ENCODE results near the gene GLI1.

DNA sequence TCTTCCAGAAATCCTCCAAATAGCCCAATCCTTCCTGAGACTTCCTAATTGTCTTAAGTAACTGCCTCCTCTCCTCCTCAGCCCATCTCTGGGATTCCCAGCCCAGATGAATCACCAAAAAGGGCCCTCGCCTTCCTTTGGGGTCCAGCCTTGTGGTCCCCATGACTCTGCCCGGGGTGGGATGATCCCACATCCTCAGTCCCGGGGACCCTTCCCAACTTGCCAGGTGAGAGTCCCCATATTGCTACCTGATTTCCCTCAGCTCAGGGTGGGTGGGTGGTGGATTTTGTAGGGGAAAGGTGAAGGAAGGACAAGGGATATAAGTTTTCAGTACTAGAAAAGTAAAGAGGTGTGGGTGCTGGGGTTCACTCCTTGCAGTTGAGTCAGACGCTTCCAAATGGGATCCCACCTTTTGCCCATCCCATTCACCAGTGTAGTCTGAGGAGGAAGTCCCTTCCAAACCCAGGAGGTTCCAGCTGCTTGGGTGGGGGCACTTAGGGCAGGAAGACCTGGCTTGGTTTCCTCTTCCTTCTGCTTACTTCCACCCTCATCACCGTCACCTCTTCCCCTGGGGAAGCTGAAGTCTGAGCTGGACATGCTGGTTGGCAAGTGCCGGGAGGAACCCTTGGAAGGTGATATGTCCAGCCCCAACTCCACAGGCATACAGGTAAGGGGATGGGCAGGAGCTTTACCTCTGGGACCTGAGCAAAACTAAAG is 5.6 kb downstream of the GLI1 start:
- TF ChIP-seq, protein P1, sequence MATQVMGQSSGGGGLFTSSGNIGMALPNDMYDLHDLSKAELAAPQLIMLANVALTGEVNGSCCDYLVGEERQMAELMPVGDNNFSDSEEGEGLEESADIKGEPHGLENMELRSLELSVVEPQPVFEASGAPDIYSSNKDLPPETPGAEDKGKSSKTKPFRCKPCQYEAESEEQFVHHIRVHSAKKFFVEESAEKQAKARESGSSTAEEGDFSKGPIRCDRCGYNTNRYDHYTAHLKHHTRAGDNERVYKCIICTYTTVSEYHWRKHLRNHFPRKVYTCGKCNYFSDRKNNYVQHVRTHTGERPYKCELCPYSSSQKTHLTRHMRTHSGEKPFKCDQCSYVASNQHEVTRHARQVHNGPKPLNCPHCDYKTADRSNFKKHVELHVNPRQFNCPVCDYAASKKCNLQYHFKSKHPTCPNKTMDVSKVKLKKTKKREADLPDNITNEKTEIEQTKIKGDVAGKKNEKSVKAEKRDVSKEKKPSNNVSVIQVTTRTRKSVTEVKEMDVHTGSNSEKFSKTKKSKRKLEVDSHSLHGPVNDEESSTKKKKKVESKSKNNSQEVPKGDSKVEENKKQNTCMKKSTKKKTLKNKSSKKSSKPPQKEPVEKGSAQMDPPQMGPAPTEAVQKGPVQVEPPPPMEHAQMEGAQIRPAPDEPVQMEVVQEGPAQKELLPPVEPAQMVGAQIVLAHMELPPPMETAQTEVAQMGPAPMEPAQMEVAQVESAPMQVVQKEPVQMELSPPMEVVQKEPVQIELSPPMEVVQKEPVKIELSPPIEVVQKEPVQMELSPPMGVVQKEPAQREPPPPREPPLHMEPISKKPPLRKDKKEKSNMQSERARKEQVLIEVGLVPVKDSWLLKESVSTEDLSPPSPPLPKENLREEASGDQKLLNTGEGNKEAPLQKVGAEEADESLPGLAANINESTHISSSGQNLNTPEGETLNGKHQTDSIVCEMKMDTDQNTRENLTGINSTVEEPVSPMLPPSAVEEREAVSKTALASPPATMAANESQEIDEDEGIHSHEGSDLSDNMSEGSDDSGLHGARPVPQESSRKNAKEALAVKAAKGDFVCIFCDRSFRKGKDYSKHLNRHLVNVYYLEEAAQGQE (IDR thresholded peaks at IDR 0.05; ENCODE audit: borderline replicate concordance), result no peak
- TF ChIP-seq, protein P2, sequence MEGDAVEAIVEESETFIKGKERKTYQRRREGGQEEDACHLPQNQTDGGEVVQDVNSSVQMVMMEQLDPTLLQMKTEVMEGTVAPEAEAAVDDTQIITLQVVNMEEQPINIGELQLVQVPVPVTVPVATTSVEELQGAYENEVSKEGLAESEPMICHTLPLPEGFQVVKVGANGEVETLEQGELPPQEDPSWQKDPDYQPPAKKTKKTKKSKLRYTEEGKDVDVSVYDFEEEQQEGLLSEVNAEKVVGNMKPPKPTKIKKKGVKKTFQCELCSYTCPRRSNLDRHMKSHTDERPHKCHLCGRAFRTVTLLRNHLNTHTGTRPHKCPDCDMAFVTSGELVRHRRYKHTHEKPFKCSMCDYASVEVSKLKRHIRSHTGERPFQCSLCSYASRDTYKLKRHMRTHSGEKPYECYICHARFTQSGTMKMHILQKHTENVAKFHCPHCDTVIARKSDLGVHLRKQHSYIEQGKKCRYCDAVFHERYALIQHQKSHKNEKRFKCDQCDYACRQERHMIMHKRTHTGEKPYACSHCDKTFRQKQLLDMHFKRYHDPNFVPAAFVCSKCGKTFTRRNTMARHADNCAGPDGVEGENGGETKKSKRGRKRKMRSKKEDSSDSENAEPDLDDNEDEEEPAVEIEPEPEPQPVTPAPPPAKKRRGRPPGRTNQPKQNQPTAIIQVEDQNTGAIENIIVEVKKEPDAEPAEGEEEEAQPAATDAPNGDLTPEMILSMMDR (IDR thresholded peaks at IDR 0.05; ENCODE audit: poor library complexity, severe bottlenecking), result no peak
- no peak for TF ChIP-seq EZH2 (IDR thresholded peaks at IDR 0.05; ENCODE audit: borderline replicate concordance, insufficient read depth, low read length, poor library complexity, severe bottlenecking)
- TF ChIP-seq EP300 (conservative IDR thresholded peaks at IDR 0.05; ENCODE audit: poor library complexity, severe bottlenecking), result no peak
- TF ChIP-seq RAD21 (conservative IDR thresholded peaks at IDR 0.05), result no peak
- no peak for TF ChIP-seq SMC3 (conservative IDR thresholded peaks at IDR 0.05; ENCODE audit: poor library complexity)
- no peak for TF ChIP-seq POLR2AphosphoS5 (IDR thresholded peaks at IDR 0.05)

All from neural cell (in vitro differentiated cells).